ENCODE results near the gene TFEB.

- TF ChIP-seq, protein P1, sequence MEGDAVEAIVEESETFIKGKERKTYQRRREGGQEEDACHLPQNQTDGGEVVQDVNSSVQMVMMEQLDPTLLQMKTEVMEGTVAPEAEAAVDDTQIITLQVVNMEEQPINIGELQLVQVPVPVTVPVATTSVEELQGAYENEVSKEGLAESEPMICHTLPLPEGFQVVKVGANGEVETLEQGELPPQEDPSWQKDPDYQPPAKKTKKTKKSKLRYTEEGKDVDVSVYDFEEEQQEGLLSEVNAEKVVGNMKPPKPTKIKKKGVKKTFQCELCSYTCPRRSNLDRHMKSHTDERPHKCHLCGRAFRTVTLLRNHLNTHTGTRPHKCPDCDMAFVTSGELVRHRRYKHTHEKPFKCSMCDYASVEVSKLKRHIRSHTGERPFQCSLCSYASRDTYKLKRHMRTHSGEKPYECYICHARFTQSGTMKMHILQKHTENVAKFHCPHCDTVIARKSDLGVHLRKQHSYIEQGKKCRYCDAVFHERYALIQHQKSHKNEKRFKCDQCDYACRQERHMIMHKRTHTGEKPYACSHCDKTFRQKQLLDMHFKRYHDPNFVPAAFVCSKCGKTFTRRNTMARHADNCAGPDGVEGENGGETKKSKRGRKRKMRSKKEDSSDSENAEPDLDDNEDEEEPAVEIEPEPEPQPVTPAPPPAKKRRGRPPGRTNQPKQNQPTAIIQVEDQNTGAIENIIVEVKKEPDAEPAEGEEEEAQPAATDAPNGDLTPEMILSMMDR (IDR thresholded peaks at IDR 0.05; ENCODE audit: low read depth, low read length, missing input control): no peak
- no peak for TF ChIP-seq FOXA1 (IDR thresholded peaks at IDR 0.05)
- TF ChIP-seq MAX (IDR thresholded peaks at IDR 0.05): no peak
- no peak for TF ChIP-seq RAD21 (IDR thresholded peaks at IDR 0.05)
- TF ChIP-seq SP1 (IDR thresholded peaks at IDR 0.05): no peak
- TF ChIP-seq GABPA (IDR thresholded peaks at IDR 0.05 in 1 of 2, conservative IDR thresholded peaks at IDR 0.05 in 1 of 2): no peak
- TF ChIP-seq JUND (IDR thresholded peaks at IDR 0.05): no peak
- no peak for TF ChIP-seq FOXA2 (IDR thresholded peaks at IDR 0.05)
- TF ChIP-seq REST (IDR thresholded peaks at IDR 0.05): no peak
- TF ChIP-seq RXRA (IDR thresholded peaks at IDR 0.05): no peak
Measured at GRCh38 chr6:41750374-41750773, 15.0 kb upstream of the TFEB start.

Data from liver (tissue), 3 donors.